ENCODE data around the gene SCGB2A2. TPM values are rescaled to one million over a fixed set of nuclear protein-coding genes. Genes with fewer than 3 reads are reported as not detected.

SCGB2A2 gene
- polyA plus RNA-seq, 1 of the 3 experiments (the other 2 are of a cell fraction) = not detected

- TF ChIP-seq FOSL2 (IDR thresholded peaks at IDR 0.05; ENCODE audit: borderline replicate concordance, low read depth) = no peak
- TF ChIP-seq RCOR1 (IDR thresholded peaks at IDR 0.05; ENCODE audit: low read length) = no peak
- TF ChIP-seq IRF3 (IDR thresholded peaks at IDR 0.05; ENCODE audit: low read depth, low read length) = no peak
- no peak for TF ChIP-seq TCF12 (IDR thresholded peaks at IDR 0.05)
- no peak for TF ChIP-seq ELF1 (IDR thresholded peaks at IDR 0.05)
- no peak for TF ChIP-seq PBX3 (IDR thresholded peaks at IDR 0.05)
- no peak for TF ChIP-seq NFIC (IDR thresholded peaks at IDR 0.05; ENCODE audit: borderline replicate concordance)
- no peak for TF ChIP-seq GABPA (IDR thresholded peaks at IDR 0.05; ENCODE audit: low read depth)
- no peak for TF ChIP-seq CHD2 (IDR thresholded peaks at IDR 0.05; ENCODE audit: low read length, partially characterized antibody)
These were observed 3.3 kb downstream of the SCGB2A2 start (continued) for GRCh38 chr11:62273284-62273683.

GRCh38 chr11:62273789-62274275 lies 3.9 kb downstream of the SCGB2A2 start:
- no peak for TF ChIP-seq IRF3 (IDR thresholded peaks at IDR 0.05; ENCODE audit: low read depth, low read length)
- no peak for TF ChIP-seq MAX (IDR thresholded peaks at IDR 0.05; ENCODE audit: low read depth)
- TF ChIP-seq YY1 (IDR thresholded peaks at IDR 0.05; ENCODE audit: low read depth) = no peak
- TF ChIP-seq ZBTB33 (IDR thresholded peaks at IDR 0.05; ENCODE audit: borderline replicate concordance, low read depth) = no peak
- no peaks in the 10 kb centered on the region for H3F3A ChIP-seq (replicated peaks; ENCODE audit: insufficient read depth)
- WGBS (ENCODE audit: low lambda C conversion rate) = 43% methylated on average over 7 of the region's 7 CpGs
- ChIA-PET POLR2A (no interaction called here), CTCF (no interaction called here)
- no peak overlapping the region for H3K27ac ChIP-seq (ENCODE audit: low read depth in 2 of 2, low read length in 1 of 2)
- DNase-seq = no peak
- no peak overlapping the region for H3K4me3 ChIP-seq (ENCODE audit: low read depth in 2 of 2, low read length in 1 of 2)
- no peaks in the 10 kb centered on the region for H3K36me3 ChIP-seq (replicated peaks in 1 of 2; ENCODE audit: control insufficient read depth in 1 of 2, insufficient read depth in 2 of 2, low read length in 1 of 2)
- H3K9me3 ChIP-seq = no peaks in the 10 kb centered on the region
- H3K27me3 ChIP-seq (ENCODE audit: insufficient read depth) = no peaks in the 10 kb centered on the region; the same call in 1 of the 2 replicates
- no peaks in the 10 kb centered on the region for H4K20me1 ChIP-seq (ENCODE audit: insufficient read depth)
- H3K4me1 ChIP-seq (ENCODE audit: control insufficient read depth in 1 of 2, insufficient read depth in 2 of 2, low read depth in 1 of 2, low read length in 1 of 2) = no peaks in the 10 kb centered on the region
- no peaks in the 10 kb centered on the region for H3K79me2 ChIP-seq (ENCODE audit: insufficient read depth)
- no peak overlapping the region for H2AFZ ChIP-seq (ENCODE audit: low read depth)
- H3K9me2 ChIP-seq = no peaks in the 10 kb centered on the region
- no peak overlapping the region for H3K4me2 ChIP-seq
- H3K9ac ChIP-seq = no peak overlapping the region
